ENCODE measurements around the gene MTHFSD. TPM values are rescaled to one million over a fixed set of nuclear protein-coding genes. Genes with fewer than 3 reads are reported as not detected.

The MTHFSD gene
- total RNA-seq, 2 experiments from 2014 or later: 7.3 to 7.9 TPM

GRCh38 chr16:86566966-86567700, 12.1 kb upstream of the MTHFSD start:
- Histone ChIP-seq H3K27me3 (ENCODE audit: control insufficient read depth in 1 of 2, insufficient read depth in 2 of 2, low read length in 2 of 2) (peaks cover 56 to 82% of the 10 kb centered on the region in 2 experiments), H3K9me3 (ENCODE audit: control insufficient read depth in 1 of 2, insufficient read depth in 1 of 2, low read length in 2 of 2) (peaks cover 0 to 7% of the 10 kb centered on the region in 2 experiments), H3K27ac (ENCODE audit: low read depth in 1 of 2, low read length in 2 of 2) (no peak overlapping the region), H3K4me3 (ENCODE audit: low read length) (no peak overlapping the region), H3K4me1 (ENCODE audit: insufficient read depth, low read length) (peaks cover 31% of the 10 kb centered on the region), H3K36me3 (ENCODE audit: insufficient read depth, low read length) (no peaks in the 10 kb centered on the region)
- Mint-ChIP-seq H3K27ac (no peak overlapping the region), H3K4me3 (peak overlapping the region; percentile 30), H3K27me3 (peaks cover 88% of the 10 kb centered on the region), H3K9me3 (no peaks in the 10 kb centered on the region), H3K4me1 (ENCODE audit: low read depth) (peaks cover 26% of the 10 kb centered on the region), H3K36me3 (ENCODE audit: low read depth) (no peaks in the 10 kb centered on the region)
- no peak for ATAC-seq (ENCODE audit: poor library complexity)
- intact Hi-C loops (cut with DNase I, micrococcal nuclease): no loop called here
- ChIA-PET POLR2A (no interaction called here), CTCF (no interaction called here)
- no peak for DNase-seq
- no peak for TF ChIP-seq CTCF (IDR thresholded peaks at IDR 0.05)

GRCh38 chr16:86566601-86566965, 11.5 kb upstream of the MTHFSD start, which contains the start of gene FOXC2:
Gene FOXC2 (plus strand): TSS chr16:86566829. CDS start chr16:86567336, 507 bp downstream.
- Mint-ChIP-seq H3K4me3 (peak within 1 kb of the TSS; percentile 30), H3K36me3 (ENCODE audit: low read depth) (no peaks in the 10 kb centered on the region), H3K9me3 (no peaks in the 10 kb centered on the region), H3K27me3 (peaks cover 89% of the 10 kb centered on the region), H3K4me1 (ENCODE audit: low read depth) (peaks cover 26% of the 10 kb centered on the region), H3K27ac (no peak within 1 kb of the TSS)
- peaks cover 31% of the 10 kb centered on the region for H3K4me1 ChIP-seq (ENCODE audit: insufficient read depth, low read length)
- no peak for TF ChIP-seq CTCF (IDR thresholded peaks at IDR 0.05)
- H3K27me3 ChIP-seq (ENCODE audit: control insufficient read depth in 1 of 2, insufficient read depth in 2 of 2, low read length in 2 of 2): peaks cover 53 to 77% of the 10 kb centered on the region in 2 experiments
- ChIA-PET CTCF (no interaction called here), POLR2A (no interaction called here)
- no peaks in the 10 kb centered on the region for H3K36me3 ChIP-seq (ENCODE audit: insufficient read depth, low read length)
- peaks cover 0 to 7% of the 10 kb centered on the region in 2 experiments for H3K9me3 ChIP-seq (ENCODE audit: control insufficient read depth in 1 of 2, insufficient read depth in 1 of 2, low read length in 2 of 2)
- no peak within 1 kb of the TSS for H3K27ac ChIP-seq (ENCODE audit: low read depth in 1 of 2, low read length in 2 of 2)
- DNase-seq (peak in 11 of 14 experiments; percentile 10 to 73 (median 39)), ATAC-seq (ENCODE audit: poor library complexity) (peak; percentile 47)
- intact Hi-C loops (cut with DNase I, micrococcal nuclease): no loop called here
- H3K4me3 ChIP-seq (ENCODE audit: low read length): no peak within 1 kb of the TSS

- H3K9me3 ChIP-seq (ENCODE audit: control insufficient read depth in 1 of 2, insufficient read depth in 1 of 2, low read length in 2 of 2): peaks cover 0 to 7% of the 10 kb centered on the region in 2 experiments
- no peak for TF ChIP-seq CTCF (IDR thresholded peaks at IDR 0.05)
- H3K4me1 ChIP-seq (ENCODE audit: insufficient read depth, low read length): peaks cover 31% of the 10 kb centered on the region
- H3K27me3 ChIP-seq (ENCODE audit: control insufficient read depth in 1 of 2, insufficient read depth in 2 of 2, low read length in 2 of 2): peaks cover 49 to 71% of the 10 kb centered on the region in 2 experiments
- Mint-ChIP-seq H3K9me3 (no peaks in the 10 kb centered on the region), H3K27ac (no peak overlapping the region), H3K4me1 (ENCODE audit: low read depth) (peaks cover 26% of the 10 kb centered on the region), H3K36me3 (ENCODE audit: low read depth) (no peaks in the 10 kb centered on the region), H3K27me3 (peaks cover 88% of the 10 kb centered on the region), H3K4me3 (peak overlapping the region; percentile 20)
- H3K4me3 ChIP-seq (ENCODE audit: low read length): no peak overlapping the region
- POLR2A ChIA-PET: no interaction called here
- intact Hi-C loops (cut with DNase I, micrococcal nuclease): no loop called here
- H3K27ac ChIP-seq (ENCODE audit: low read depth in 1 of 2, low read length in 2 of 2): no peak overlapping the region
- ATAC-seq (ENCODE audit: poor library complexity) (no peak), DNase-seq (no peak)
- H3K36me3 ChIP-seq (ENCODE audit: insufficient read depth, low read length): no peaks in the 10 kb centered on the region
- CTCF ChIA-PET: no interaction called here
These were observed 10.8 kb upstream of the MTHFSD start for GRCh38 chr16:86565644-86566511.
